Measurements from ENCODE around the gene CDH4. TPM values are rescaled to one million over a fixed set of nuclear protein-coding genes. Genes with fewer than 3 reads are reported as not detected.

The CDH4 gene
- total and polyA plus RNA-seq, 2 donors (not counting 3 experiments of a cell fraction or from before 2014, with no cell fraction given), result 0.17 to 0.51 TPM

GRCh38 chr20:61780066-61780465 lies 528.0 kb downstream of the CDH4 start:
- dilution Hi-C loops (cut with MboI; ENCODE audit: extremely low pct_ligation_motif_present, low sequenced_read_pairs) (no loop called here), intact Hi-C loops (cut with micrococcal nuclease) (no loop called here)
- no peak overlapping the region for H3K27ac ChIP-seq (ENCODE audit: insufficient read depth, low read depth, low read length)
- CTCF ChIA-PET, result no interaction called here
- TF ChIP-seq, protein P1, sequence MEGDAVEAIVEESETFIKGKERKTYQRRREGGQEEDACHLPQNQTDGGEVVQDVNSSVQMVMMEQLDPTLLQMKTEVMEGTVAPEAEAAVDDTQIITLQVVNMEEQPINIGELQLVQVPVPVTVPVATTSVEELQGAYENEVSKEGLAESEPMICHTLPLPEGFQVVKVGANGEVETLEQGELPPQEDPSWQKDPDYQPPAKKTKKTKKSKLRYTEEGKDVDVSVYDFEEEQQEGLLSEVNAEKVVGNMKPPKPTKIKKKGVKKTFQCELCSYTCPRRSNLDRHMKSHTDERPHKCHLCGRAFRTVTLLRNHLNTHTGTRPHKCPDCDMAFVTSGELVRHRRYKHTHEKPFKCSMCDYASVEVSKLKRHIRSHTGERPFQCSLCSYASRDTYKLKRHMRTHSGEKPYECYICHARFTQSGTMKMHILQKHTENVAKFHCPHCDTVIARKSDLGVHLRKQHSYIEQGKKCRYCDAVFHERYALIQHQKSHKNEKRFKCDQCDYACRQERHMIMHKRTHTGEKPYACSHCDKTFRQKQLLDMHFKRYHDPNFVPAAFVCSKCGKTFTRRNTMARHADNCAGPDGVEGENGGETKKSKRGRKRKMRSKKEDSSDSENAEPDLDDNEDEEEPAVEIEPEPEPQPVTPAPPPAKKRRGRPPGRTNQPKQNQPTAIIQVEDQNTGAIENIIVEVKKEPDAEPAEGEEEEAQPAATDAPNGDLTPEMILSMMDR (IDR thresholded peaks at IDR 0.05; ENCODE audit: extremely low read depth in 1 of 2, insufficient read depth in 1 of 2, low read depth in 1 of 2, low read length in 2 of 2), result no peak
- TF ChIP-seq EZH2 (IDR thresholded peaks at IDR 0.05; ENCODE audit: borderline replicate concordance, low read depth, low read length, severe bottlenecking) (no peak), POLR2AphosphoS5 (IDR thresholded peaks at IDR 0.05; ENCODE audit: insufficient read depth, low read depth, low read length) (no peak), MYC (IDR thresholded peaks at IDR 0.05; ENCODE audit: low read depth, low read length) (no peak), JUN (IDR thresholded peaks at IDR 0.05; ENCODE audit: borderline replicate concordance, insufficient read depth, insufficient read length, low read depth) (no peak), GATA2 (IDR thresholded peaks at IDR 0.05; ENCODE audit: insufficient read depth, insufficient read length, low read depth, low read length) (no peak), POLR2A (IDR thresholded peaks at IDR 0.05; ENCODE audit: low read depth, low read length) (no peak), FOS (IDR thresholded peaks at IDR 0.05; ENCODE audit: borderline replicate concordance, insufficient read depth, low read length) (no peak)
- TF ChIP-seq, protein P2, sequence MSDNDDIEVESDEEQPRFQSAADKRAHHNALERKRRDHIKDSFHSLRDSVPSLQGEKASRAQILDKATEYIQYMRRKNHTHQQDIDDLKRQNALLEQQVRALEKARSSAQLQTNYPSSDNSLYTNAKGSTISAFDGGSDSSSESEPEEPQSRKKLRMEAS (IDR thresholded peaks at IDR 0.05; ENCODE audit: insufficient read depth, insufficient read length), result no peak
- no peak for FAIRE-seq
- H3K4me3 ChIP-seq (replicated peaks in 1 of 3; ENCODE audit: insufficient read depth in 1 of 3, low read depth in 1 of 3, low read length in 3 of 3), result no peak overlapping the region
- H3K4me2 ChIP-seq (ENCODE audit: insufficient read depth, low read length), result no peak overlapping the region
- POLR2A ChIA-PET, result no interaction called here
- no peaks in the 10 kb centered on the region for H3K9me1 ChIP-seq (replicated peaks; ENCODE audit: control insufficient read depth, extremely low read depth, insufficient read depth, low read length)
- no peaks in the 10 kb centered on the region for H3K4me1 ChIP-seq (ENCODE audit: control insufficient read depth, extremely low read depth, insufficient read depth, low read length)
- no peaks in the 10 kb centered on the region for H3K27me3 ChIP-seq (ENCODE audit: control insufficient read depth in 2 of 2, insufficient read depth in 2 of 2, low read length in 2 of 2)
- no peak overlapping the region for H3K9ac ChIP-seq (replicated peaks; ENCODE audit: extremely low read depth, insufficient read depth, low read length)
- no peak overlapping the region for H2AFZ ChIP-seq (ENCODE audit: low read depth, low read length)
- no peaks in the 10 kb centered on the region for H3K9me3 ChIP-seq (replicated peaks; ENCODE audit: control insufficient read depth, insufficient read depth, low read length)
- H3K36me3 ChIP-seq (ENCODE audit: control insufficient read depth in 2 of 2, extremely low read depth in 1 of 2, insufficient read depth in 2 of 2, low read length in 2 of 2), result no peaks in the 10 kb centered on the region
- no peak for DNase-seq (ENCODE audit: low read depth, low spot score)
- H3K79me2 ChIP-seq (ENCODE audit: control insufficient read depth, insufficient read depth, low read length), result no peaks in the 10 kb centered on the region
- H4K20me1 ChIP-seq (replicated peaks; ENCODE audit: control insufficient read depth, extremely low read depth, insufficient read depth, low read length), result no peaks in the 10 kb centered on the region
- no TSS peak for BruUV-seq (replicated peaks)

Measured in endothelial cell of umbilical vein (primary cell).